Embryonic facial prominence (tissue), 1 donor: ENCODE measurements around the gene TSPAN3.

Experiments used
- DNase-seq: peaks from one replicate; pipeline ENCODE4 v3.0.0-alpha.2; 2016; ENCODE audit errors: extremely low spot score

TSPAN3 gene

DNA sequence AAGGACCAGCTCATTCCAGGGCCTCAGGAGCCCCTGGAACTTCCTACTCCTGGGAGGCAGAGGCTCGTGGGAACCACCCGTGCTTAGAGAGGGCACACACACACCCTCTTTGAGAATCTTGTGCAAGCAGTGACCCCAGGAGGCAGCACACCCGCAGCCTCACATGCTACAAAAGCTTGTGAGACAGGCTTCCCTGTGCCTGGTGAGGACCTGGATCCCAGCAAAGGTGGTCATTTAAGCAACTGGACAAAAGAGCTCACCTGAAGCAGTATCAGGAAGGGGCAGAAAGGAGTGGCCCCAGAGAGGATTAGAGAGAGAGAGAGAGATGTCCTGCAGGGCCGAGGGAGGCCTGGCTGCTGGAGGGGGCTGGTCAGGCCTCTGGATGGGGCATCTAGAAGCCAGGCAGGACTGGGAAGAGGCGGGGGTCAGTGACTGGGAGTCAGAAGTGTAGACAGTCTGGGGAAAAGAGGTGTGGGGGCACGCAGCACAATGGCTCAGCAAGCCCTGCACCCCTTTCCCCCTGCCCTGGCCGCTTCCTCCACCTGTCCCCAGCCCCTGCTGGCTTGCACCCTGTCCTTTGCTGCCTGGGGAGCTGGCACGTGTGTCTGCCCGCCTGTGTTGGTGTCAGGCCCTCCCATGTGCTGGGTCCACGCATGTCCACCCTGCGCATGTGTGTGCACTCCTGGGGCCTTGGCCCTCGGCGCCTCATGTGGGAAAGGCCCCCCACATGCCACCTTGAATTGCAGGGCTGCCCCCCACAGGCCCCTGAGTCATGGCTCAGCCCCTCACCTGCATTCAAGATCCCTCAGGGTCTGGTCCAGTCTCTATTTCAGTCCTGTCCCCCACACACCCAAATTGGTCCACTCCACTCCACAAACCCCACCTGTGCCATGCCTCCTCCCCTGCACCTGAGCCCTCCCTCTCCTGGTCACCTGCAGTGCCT, 36.9 kb downstream of the TSPAN3 start:
- DNase-seq: no peak

DNA sequence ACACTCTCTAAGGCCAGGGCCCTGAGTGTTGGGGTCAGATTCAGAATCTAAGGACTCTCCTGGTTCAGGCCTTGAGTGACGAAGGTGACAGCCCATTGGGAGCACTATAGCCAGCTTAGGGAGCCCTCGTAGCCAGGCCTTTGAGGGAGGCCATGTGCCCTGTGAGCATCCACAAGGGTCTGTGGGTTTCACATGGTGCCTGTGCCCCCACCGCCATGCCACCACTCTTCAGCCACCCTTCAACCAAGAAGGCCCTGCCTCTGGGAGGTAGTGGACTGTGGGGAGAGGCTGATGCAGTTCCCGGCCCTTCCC, 37.5 kb downstream of the TSPAN3 start:
- DNase-seq: no peak

DNA sequence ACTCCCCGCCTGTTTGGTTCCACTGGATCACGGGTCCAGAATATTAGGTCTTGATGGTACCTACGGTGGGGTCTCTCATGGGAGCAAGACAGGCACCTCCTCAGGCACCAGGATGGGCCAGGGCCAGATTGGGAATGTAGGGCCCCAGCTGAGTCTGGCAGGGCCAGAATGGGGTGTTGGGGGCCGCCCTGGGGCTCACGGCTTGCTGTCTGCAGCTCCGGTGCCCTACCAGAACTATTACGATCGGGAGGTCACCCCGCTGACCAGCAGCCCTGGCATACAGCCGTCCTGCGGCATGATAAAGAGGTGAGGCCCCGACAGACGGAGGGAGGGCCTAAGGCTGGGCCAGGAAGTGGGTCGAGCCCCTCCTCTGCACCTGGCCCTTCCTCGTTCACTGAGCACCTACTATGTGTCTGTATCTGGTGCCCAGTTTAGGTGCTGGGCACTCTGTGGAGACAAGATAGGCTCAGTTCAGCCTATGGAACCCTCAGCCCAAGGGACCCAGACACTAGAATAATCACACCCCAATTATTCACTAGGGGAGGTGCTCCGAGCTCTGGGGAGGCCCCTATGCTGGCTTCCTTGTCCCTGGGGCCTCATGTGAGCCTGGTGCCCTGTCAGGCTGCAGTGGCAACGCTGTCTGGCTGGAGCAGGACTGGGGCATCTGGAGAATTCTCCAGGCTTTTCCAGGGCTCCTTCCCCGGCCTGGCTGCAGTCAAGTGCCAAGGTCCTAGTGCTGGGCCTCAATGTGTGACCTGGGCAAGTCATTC, 38.1 kb downstream of the TSPAN3 start:
- no peak for DNase-seq

DNA sequence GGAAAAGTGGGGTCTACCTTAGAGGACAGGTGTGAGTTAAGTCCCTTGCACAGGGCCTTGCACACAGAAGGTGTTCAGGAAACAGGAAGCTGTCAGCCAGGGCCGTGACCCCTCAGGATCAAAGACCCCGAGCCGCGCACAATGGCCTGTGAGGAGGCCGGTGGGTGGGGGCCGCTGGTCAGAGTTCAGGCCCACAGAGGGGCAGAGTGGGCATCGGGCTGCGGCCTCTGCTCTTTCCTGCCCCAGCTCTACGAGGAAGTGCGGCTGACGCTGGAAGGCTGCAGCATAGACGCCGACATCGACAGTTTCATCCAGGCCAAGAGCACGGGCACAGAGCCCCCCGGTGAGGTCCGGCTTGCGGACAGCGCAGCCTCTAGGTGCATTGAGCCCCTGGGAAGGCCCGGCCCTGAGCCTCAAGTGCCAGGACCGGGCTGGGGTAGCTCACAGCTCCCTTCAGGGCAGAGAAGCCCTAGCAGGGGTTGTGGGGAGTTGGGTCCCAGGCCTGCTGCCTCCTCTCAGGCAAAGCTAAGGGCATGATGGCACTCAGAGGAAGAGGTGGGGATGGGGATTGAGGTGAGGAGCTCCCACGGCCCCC, 38.8 kb downstream of the TSPAN3 start:
- no peak for DNase-seq

DNA sequence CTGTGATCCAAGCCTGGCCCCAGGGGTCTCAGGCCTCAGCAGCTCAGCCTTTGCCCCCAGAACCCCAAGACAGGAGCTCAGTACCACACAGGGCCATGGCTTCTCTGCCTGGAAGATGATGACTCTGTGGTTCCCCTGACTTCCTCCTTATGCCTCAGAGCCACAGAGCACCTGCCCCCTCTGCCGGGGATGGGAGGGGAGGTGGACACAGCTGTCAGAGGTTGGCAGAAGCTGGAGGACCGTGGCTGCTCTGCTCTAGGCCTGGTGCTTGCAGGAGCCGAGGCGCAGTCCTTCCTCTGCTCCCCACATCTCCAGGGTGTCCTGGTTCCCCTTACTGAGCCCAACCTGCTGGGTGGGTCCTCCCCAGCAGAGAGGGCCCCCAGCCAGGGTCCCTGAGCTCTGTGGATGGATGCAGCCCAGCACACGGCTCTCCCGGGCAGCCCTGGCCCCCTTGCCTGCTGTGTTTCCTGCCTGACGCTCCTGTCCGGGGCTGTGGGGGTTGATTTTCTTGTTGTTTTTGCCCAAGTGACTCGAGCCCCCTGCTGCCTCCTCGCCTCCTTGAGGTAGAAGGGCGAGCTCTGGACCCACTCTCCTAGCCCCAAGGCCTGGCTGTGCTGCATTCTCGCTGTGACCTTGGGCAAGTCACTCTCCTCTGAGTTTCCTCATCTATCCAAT, 39.4 kb downstream of the TSPAN3 start:
- DNase-seq: no peak

DNA sequence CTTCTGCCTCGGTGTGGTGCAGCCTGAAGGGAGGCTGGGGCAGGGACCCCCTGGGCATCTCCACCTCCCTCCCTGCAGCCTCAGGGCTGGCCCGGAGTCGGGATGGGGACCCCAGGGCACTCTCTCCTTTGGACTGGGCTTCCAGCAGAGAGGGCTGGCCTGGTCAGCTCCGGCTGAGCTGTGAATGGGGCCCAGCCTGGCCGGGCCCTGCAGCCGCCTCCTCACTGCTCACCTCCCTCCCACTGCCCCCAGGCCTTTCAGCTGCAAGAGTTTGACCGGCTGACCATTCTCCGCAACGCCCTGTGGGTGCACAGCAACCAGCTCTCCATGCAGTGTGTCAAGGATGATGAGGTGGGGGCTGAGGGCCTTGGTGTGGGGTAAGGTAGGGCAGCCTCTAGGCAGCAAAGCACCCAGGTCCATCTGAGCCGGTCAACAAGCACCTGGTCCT, 40.0 kb downstream of the TSPAN3 start:
- no peak for DNase-seq

DNA sequence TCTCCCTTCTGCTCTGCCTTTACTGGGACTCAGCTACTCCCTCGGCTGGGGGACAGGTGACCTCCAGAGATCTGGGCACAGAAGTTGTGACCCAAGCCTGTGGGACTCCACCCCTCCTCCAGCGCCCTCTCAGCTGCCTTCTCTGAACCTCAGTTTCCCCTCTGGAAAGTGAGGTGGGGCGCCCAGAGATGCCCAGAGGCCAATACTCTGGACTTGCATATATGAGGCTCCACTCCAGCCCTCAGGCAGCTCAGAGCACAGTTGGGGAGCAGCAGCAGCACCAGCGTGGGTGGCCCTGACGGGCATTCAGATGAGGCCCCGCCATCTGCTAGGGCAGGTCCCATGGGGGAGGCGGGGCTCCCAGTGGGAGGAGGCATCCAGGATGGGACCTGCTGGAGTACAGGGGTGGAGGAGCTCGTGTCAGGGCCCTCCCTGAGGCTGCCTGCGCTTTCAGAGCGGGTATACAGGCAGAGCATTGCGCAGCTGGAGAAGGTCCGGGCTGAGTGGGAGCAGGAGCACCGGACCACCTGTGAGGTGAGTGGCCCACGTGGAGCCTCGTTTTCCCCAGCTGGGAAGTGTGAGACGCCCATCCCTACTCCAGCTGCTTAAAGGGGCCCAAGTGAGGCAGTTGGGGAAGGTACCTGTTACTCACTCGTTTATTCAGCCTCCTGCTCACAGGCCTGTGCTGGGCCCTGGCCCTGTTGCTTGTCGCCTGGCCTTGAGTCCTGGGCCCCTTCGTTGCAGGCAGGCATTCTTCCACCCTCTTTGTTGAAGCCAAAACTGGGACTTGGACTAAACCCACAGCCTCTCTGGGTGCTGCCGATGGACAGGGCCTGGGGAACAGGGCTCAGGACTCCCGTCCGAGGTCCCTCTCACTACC, 40.6 kb downstream of the TSPAN3 start:
- DNase-seq: no peak

DNA sequence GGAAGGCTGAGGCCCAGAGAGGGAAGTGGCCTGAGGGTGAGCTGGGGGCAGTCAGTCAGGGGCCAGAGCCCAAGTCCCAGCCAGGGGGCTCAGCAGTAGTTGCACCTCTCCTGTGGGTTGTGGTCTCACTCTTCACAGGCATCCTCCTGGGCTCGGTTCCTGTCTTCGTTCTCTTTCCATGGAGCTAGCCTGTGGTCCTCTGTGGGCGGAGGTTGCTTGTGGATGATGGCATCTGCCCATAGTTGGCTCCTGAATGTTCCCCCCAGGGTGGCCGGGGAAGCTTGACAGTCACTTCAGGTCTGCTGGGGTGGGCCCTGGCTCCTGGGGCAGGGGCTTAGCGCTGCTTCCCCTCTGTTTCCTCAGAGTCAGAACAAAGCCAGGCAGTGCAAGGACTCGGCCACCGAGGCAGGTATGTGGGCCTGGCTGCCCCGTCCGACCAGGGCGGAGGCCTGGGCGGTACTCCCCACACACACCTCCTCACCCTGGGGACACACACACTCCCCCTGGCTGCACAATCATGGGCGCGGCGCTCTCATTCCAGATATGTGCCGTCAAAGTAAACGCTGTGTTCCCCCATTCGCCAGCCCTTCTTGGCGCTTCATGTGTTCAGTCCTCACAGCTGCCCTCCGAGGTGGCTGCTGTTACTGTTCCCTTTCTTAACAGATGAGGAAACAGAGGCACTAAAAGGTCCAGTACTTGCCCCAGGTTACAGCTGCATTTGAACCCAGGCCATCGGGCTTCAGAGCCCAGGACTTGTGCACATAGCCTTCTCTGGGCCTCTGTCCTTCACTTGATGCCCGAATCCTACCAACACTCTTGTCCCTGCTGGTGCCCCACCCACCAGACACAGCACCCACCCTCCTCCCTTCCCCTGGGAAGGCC, 41.5 kb downstream of the TSPAN3 start:
- DNase-seq: no peak

DNA sequence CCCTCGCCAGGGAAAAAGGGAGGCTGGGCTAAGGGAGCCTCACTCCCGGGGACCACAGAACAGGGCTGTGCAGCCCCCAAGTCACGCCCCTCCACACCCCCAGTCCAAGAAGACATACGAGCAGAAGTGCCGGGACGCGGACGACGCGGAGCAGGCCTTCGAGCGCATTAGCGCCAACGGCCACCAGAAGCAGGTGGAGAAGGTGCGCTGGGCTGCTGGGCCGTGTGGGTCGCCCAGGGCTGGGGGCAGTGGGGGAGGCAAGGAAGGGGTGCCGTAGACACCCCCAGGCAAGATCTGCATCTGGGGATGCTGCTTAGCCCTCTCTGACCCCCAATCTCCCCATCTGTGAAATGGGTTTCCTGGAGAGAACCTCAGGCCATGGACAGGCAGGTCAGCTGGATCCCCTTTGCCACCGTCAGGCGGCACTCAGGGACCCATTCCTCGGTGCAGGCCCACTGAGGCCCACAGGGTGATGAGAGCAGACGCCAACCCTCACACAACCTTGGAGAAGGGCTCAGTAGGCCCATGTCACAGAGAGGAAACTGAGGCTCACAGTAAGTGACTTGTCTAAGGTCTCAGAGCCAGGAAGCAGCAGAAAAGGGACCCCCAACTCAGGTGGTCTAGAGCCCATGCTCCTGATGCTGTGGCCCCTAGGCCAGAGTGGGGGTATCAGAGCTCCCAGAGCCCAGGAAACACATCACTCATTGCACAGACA, 42.3 kb downstream of the TSPAN3 start:
- DNase-seq: no peak

DNA sequence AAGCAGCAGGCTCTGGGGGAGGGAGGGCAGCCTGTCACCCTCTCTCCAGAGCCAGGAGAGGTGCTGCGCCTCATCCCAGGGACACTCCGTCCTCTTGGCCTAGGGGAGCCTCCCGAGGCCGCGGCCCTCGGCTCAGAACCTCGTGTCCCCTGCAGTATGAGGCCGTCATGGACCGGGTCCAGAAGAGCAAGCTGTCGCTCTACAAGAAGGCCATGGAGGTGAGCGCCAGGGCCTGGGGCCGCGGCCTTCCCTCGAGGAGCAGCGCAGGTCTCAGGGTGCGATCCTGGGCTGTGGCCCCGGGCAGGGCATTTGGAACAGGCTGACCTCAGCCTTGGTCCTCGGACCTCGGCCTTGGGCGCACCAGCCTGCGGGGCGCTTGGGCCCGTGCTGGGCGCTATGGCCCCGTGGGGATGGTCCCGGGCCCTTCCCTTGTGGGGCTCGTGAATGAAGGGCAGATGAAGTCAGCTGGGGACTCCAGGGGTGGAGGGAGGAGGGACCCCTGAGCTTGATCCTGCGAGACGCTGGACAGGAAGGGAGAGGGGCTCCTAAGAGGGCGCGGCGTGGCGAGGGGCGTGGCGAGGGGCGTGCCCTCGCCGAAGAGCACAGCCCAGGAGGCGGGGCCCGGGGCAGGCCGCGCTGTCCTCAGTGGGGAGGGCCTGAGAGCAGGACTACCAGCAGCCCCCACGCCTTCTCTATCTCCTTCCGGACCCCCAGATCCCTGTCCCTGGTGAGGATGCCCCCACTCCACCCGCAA, 43.0 kb downstream of the TSPAN3 start:
- DNase-seq: no peak

DNA sequence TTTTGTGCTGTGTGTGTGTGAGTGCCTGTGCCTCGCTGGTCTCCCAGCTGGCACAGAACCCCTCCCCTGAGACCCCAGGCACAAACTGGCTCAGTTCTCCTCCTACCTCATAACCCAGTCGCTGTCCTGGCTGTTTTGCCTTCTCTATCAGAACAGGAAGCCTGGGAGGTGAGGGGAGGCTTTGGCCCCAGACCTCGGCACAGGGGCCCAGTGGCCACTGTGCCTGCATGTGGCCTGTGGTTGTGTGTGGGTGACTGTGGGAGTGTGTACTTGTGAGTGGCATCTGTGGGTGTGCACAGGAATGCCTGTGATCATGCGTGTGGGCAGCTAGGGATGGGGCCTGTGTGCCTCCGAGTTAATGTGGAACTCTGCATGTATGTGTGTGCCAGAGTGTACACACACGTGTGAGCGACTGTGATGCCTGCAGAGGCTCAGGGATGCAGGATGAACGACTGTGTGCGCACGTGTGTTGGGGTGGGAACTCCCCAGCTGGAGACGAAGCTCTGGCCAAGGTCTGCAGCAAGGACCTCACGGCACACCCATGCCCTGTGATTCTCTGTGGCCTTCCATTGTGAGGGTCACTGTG, 43.7 kb downstream of the TSPAN3 start:
- no peak for DNase-seq

DNA sequence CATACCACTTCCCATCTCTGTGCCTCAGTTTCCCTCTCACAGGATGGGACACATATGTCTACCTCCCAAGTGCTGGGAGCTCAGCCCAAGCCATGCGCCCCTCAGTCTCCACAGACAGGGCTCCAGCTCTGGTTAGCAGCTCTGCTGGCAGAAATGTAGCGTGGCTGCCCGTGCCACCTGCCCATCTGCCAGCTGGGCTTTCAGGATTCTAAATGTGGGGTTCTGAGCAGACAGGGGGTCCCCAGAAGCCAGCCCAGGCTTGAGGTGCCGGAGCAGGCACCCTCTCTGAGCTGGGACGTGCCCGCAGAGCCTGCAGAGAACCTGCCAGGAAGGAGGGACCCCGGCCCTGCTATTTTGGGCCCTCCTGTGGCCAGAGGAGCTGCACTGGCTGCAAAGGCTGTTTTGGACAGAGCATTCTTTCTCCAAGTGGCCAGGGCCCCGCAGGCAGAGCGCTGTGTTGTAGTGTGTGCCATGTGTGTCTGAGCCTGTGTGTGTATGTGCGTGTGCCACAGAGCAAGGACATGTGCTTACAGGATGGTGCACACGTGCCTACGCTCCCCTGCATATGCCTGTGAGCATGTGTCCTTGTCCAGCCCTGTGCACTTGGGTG, 44.3 kb downstream of the TSPAN3 start:
- no peak for DNase-seq

DNA sequence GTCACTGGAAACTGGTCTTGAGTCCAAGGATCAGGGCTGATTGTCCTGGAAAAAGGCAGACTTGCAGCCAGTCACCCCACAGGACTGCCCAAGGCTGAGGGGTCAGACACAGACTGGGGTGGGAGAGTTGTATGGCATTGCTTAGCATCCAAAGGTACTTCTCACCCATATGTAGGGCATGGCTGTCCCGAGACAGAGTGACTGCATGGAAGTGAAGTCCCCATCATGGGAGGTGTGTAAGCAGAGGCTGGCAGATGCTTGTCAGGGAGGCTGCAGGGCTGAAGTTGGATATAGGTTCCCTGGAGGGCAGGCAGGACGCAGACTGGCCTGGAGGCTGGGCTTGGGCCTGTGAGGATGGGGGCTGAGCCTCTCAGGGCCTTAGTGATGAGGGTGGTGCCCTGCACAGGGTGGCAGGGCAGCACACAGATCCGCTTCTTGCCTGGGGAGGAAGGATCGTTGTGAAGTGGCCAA, 44.9 kb downstream of the TSPAN3 start:
- DNase-seq: no peak

DNA sequence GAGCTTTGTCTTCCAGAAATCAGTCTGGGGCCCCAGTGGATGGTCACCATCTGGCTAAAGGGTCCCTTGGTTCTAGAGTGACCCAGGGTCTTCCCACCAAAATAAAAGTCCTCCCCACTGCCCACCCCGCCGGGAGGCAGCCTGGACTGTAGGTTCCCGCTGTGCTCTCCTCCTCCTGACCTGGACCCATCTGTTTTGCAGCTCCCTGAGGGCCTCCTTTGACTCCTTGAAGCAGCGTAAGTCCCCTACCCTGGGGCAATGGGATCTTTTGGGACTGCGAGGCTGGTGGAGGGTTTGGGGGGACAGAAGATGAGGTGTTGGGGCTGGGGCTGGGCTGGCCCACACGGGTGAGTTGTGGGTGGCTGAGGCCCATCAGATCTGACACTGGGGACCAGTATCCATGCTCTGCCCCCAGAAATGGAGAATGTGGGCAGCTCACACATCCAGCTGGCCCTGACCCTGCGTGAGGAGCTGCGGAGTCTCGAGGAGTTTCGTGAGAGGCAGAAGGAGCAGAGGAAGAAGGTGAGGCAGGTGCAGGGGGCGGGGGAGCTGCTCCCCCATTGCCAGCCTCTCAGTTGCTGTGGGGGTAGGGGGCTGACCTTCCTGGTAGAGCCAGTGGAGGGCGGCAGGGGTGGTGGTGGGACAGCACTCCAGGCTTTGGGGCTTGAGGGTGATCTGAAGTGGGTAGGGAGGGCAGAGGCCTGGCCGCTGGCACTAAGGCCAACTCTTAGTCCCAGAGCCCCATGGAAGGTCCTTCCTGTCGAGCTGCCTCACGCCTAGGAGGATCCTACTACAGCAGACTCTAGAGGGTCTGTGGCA, 45.6 kb downstream of the TSPAN3 start:
- DNase-seq: no peak

DNA sequence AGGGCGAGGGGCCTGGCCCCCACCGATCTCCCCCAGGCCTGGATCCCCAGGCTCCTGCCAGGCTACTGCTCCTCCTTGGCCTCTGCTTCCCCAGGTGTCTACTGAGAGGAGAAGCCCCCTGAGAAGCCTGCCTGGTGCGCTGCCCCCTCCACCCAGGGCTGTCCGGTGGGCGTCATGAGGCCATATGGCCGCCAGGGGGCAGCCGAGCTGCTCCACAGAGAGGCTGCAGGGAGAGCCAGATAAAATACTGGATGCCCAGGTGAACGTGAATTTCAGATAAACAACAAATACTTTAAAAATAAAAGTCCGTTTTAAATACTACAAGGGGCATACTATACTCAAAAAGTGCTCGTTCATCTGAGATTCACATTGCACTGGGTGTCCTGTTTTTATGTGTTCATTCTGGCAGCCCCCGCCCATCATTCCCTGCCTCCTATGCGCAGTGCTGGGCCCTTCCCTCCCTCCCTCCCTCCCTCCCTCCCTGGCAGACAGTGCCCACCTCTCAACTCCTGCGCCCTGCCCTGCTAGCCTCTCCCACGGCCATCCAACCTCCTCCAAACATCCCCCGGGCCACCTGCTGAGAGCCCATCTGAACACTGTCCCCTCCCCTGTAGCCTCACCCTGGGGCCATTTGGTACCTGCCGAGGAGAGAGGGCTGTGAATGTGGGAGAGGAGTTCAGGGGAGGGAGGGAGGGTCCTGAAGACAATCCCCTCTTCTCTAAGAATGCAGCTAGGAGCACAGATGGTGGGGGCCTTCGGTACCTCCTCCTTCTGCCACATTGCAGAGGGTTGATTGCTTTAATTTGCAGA, 46.4 kb downstream of the TSPAN3 start:
- no peak for DNase-seq
